Activated gamma-delta T cell treated with anti-CD3 and anti-CD28 coated beads, Interleukin-2, amount 50 U/mL, for 16 hours (primary cell): ENCODE measurements around the gene TSPAN9.

ENCODE experiments used
- DNase-seq: peaks from one replicate; pipeline ENCODE4 v3.0.0-alpha.2; 2020; ENCODE audit warnings: low read depth

Gene TSPAN9

GRCh38 chr12:3316776-3317480, 239.7 kb downstream of the TSPAN9 start:
- no peak for DNase-seq

- DNase-seq, result no peak
Observed at GRCh38 chr12:3317481-3317815, 240.3 kb downstream of the TSPAN9 start.

DNA sequence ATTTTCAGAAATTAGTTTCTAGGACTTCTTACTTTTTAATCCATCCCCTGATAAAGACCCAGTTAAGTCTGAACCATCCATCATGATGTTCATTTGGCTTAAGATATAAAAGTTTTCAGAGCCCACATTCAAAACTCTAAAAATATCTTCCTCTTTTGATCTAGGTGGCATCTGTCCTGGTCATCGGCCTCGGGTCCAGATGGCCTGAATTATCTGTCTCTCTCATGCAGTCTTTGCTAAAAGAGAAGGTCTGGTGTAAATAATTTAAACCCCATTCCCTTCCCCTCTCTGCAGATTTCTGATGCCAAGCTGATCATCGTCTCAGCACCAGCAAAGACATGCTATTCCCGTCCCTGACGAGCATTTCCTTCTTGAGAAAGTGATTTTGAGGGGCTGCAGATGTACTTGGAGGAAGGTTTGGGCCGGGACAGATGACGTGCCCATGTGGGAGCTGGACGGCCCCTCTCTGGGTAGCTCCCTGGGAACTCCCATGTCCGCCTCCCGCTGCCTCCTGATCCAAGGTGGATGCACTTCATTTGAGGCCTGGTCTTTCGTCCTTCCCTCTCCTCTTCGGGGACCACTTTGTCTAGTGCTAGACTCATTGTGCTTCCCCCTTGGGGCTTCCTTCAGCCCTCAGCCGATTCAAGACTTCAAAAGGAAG, 240.8 kb downstream of the TSPAN9 start:
- DNase-seq, result no peak

- no peak for DNase-seq
Observed at GRCh38 chr12:3319723-3320492, 242.7 kb downstream of the TSPAN9 start.

GRCh38 chr12:3320881-3321509, 243.8 kb downstream of the TSPAN9 start:
- no peak for DNase-seq

- no peak for DNase-seq
Observed at GRCh38 chr12:3321881-3322280, 244.7 kb downstream of the TSPAN9 start.

- DNase-seq, result no peak
Observed at GRCh38 chr12:3323002-3323685, 246.0 kb downstream of the TSPAN9 start.

- DNase-seq, result no peak
Observed at GRCh38 chr12:3325736-3326135, 248.6 kb downstream of the TSPAN9 start.

GRCh38 chr12:3326156-3326849, 249.1 kb downstream of the TSPAN9 start:
- DNase-seq, result no peak

GRCh38 chr12:3326850-3327780, 249.9 kb downstream of the TSPAN9 start:
- DNase-seq, result no peak

DNA sequence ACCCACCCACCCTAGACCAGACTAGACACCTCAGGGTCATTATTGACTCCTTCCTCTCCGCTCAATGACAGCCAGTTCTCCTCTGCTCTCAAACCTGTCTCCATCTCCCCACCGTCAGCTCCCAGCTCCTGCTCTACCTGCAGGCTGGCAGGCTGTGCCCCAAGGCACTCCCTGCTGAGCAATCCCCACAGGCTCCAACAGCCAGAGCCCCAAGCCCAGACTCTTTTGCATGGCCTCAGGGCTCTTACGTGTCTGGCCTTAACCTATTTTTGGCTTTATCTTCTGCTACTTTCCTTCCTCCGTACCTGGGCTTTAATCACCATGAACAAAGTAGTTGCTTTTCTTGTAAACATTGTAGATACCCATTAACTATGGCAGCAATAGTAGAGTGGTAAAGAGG, 250.9 kb downstream of the TSPAN9 start:
- no peak for DNase-seq

GRCh38 chr12:3328571-3328970, 251.4 kb downstream of the TSPAN9 start:
- DNase-seq, result no peak

- no peak for DNase-seq
Observed at GRCh38 chr12:3329361-3329760, 252.2 kb downstream of the TSPAN9 start.

DNA sequence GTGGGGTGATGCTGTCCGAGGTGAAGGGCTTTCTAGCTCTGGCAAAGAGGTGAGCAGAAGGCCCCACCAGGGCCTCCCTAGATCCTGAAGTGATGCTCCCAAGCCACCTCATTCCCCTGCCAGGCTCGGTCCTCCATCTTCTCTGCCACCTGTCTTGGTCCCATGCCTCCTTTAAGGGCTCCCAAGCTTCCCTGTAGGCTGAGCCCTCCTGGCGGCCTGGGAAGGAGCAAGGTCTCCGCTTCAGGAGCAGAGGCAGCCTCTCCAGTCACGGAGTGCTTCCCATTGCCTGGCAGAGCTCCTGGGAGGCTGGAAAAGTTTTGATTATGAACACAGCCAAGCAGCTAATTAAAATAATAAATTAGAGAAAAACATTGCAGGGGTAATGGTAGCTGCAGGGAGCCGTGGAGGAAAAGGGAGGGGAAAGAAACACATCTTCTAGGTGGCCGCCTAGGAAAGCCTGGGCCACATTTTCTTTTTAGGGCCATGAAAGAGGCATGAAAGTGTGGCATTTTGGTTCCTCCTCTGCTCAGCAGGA, 253.9 kb downstream of the TSPAN9 start:
- DNase-seq, result no peak

- no peak for DNase-seq
Observed at GRCh38 chr12:3332188-3332587, 255.0 kb downstream of the TSPAN9 start.

DNA sequence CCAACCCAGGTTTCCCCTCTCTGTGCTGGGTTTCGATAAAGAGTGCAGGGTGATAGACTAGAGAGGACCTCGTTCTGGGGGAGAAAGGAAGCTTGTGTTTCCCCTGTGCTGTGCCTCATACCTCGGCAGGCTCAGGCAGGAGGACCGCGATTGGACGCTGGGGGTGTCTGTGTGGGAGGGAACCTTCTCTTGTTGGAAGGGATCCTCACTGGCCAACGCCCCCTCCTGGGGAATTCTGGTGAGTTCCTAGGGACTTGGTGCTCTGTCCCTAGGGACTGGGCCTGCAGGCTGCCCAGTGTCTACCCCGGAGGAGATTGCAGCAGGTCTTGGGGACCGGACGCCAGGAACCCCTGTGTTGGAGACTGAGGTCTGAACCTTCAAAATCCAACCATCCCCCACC, 256.4 kb downstream of the TSPAN9 start:
- no peak for DNase-seq

- no peak for DNase-seq
Observed at GRCh38 chr12:3333991-3334391, 256.8 kb downstream of the TSPAN9 start.

DNA sequence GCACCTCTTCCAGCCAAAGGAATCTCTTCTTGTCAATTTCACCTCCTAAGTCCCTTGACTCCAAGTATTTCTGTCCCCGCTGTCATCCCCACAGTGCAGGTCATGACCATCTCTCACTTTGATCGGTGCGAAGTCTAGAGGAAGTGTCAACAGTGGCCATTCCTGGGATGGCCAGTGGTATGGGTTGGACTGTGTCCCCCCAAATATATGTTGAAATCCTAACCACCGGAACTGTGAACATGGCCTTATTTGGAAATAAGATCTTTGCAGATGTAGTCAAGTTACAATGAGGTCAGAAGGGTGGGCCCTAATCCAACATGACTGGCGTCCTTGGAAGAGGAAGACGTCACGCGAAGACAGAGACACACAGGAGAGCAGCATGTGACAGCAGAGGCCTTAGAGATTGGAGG, 257.9 kb downstream of the TSPAN9 start:
- DNase-seq, result no peak
